ENCODE results near the gene AGER.
"Not testable (repeated sequence)": the region's sequence is repeated elsewhere in the genome, so short reads cannot be mapped to it uniquely, and the experiment has no call there.

Gene AGER

DNA sequence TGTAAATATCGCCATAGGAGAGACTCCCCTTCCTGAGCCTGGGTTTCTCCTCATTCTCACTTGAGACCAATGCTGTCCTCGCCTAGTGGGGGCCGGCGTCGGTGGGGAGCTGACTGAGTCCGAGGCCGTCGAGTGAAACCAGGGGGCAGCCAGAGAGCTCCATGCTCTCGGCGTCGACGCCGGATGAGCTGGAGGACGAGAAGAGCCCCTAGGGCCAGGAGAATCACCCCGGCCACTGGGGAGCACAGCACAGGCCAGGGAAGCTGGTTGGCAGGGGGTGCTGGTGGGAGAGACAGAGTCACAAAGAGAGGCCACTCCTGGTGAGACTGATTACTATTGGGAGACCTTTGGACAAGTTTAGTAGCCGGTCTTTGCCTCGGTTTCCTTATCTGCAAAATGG, 14.8 kb upstream of the AGER start:
- DNase-seq (ENCODE audit: low spot score), result no peak

DNA sequence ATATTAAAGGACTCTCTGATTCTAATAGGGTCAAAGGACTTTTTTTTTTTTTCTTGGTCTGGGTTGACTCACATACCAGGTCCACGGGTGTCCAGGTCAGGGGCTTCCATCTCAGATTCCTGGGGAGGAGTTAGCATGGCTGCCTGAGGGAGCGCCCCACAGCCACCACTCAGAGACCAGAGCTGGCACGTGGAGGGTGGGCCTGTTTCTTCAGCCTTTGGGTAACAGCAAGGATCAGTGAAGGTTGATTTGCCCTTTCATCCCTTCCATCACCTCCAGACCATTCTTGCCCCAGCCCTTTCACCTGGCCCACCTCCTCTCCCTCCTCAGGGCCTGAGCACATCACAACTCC, 14.3 kb upstream of the AGER start:
- DNase-seq (ENCODE audit: low spot score), result no peak

DNA sequence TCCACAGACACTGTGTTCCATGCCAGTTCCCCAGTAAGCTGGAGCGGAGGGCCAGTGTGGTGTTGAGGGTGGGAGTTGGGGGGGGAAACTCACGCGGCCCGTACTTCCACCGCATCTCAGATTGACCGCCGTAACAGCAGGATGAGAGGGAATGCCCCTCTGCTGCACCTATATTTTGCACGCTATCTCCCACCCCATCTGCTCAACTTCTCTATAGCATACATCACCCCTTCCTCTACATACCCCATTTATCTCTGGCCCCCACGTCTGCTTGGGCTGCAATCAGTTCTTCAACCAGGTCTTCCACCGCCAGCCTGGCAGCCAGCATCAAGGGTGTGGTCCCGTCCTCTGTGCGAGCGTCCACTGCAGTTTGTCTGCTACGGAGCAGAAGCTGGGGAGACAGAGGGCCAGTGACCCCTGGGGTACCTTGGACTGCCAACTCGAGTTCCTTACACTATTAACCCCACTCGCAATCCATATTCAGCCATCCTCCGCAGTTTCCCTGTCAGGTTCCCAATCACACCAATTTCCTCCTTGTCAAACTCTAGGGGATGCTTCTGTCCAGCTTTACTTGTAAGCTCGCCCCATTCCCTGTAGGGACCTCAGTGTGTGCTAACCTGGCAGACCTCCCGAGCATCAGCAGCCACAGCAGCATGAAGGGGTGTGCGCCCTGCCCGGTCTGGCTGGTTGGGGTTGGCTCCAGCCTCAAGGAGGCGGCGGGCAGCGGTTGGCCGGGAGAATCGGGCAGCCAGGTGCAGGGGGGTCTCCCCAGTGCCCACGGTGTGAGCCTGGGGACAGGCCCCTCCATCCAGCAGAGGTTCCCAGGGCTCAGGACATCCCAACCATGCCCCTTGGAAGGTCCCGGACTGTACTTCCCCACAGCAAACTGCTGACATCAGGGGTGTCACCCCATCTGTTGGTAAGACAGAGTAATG, 12.9 kb upstream of the AGER start:
- DNase-seq (ENCODE audit: low spot score), result no peak

DNA sequence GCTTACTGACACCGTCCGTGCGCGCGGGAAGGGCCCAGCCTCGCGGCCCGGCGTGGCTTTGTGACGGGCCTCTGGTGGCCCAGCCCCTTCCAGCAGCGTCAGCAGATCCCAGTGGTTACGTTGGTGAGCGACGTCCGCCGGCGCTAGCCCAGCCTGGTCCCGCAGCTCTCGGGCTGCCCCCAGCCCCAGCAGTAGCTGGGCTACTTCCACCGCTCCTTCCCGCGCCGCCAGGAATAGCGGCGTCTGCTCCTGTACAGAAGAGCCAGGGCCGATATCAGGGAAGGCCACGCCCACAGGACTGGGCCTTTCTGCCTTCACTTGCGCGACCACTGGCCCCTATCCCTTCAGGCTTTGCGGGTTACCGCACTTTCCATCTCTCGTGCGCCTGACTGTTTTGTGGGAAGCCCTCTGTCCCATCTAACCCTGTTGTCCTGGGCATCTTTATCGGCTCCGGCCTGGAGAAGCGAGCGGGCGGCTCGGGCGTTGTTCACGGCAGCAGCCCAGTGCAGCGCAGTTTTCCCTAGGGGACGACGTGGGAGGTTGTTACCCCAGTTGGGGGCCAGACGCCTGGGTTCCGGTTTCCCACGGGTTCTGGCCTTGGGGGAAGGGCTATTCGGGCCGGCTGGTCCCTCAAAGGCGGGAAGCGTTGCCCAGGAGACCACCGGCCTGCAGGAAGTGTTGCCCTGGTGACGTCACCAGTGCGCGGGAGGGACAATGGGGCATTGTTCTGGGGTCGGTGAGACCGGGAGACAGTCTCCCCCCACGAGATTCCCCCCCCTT, 12.0 kb upstream of the AGER start:
- peak; percentile 44 for DNase-seq (ENCODE audit: low spot score)

DNA sequence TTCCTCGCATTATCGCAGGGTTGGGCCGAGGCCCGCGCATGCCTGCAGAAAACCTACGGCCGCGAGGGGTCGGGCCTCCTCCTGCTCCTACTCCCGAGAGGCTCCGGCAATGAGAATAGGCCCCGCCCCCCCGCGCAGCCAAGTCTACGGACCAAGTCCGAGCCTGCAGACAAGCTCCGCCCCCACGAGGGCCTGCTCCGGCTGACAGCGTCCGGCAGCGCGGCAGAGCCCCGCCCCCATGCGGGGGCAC, 11.5 kb upstream of the AGER start:
- DNase-seq (ENCODE audit: low spot score), result peak; percentile 100

DNA sequence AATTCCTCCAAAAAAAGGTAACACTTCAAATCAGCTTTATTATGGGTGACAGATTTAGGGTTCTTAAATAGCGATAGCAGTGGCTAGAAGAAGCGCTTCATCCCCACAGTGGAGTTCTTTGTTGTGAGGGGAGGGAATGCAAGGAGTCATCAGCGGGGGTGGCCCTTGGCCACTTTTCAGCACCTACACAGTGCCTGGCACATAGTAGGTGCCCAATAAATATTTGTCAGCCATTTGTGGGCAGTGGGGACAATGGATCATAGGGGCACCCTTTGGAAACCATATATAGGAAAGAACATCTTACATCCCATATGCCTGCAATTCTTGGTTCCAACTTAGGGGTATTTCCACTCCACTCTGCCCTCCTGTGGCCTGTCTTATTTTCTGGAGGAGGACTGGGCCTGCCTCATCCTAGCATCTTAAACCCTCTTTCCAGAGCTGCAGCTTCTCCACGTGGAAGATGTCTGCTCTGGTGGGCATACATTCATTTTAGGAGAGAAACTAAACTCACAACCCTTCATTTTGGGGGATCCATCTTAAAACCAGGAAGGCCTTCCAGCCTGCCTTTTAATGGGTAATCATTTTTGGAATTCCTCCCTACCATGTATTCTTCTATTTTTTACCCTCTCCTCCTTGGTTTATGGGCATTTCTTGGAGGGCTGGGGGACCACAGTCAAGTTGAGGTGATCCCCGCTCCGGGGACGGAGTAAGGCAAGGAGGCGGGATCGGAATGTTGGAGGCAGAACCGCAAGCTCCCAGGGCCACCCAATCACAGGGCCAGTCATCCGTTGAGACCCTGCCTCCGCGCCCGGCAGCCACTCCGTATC, 11.0 kb upstream of the AGER start:
- DNase-seq (ENCODE audit: low spot score), result peak; percentile 37

DNA sequence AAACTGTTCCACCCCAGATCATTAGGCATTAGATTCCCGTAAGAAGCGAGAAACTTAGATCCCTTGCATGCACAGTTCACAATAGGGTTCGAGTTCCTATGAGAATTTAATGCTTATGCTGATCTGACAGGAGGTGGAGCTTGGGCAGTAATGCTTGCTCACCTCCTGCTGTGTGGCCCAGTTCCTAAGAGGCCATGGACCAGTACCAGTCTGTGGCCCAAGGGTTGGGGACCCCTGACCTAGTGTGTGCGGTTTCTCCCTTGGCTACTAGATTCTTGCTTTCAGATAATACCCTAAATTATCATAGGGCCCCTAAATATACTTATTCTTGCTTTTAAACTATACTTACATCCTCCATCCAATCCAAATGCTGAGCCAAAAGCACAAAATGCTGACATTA, 10.3 kb upstream of the AGER start:
- DNase-seq (ENCODE audit: low spot score), result no peak

DNA sequence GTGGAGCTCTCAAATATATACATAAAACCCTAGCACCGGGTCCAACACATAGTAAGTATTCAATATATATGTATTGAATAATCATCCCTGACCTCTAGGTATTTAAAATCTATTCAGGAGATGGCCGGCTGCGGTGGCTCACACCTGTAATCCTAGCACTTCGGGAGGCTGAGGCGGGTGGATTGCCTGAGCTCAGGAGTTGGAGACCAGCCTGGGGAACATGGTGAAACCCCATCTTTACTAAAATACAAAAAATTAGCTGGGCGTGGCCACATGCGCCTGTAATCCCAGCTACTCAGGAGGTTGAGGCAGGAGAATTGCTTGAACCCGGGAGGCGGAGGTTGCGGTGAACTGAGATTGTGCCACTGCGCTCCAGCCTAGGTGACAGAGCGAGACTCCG, 9.0 kb upstream of the AGER start:
- DNase-seq (ENCODE audit: low spot score), result not testable (repeated sequence)

DNA sequence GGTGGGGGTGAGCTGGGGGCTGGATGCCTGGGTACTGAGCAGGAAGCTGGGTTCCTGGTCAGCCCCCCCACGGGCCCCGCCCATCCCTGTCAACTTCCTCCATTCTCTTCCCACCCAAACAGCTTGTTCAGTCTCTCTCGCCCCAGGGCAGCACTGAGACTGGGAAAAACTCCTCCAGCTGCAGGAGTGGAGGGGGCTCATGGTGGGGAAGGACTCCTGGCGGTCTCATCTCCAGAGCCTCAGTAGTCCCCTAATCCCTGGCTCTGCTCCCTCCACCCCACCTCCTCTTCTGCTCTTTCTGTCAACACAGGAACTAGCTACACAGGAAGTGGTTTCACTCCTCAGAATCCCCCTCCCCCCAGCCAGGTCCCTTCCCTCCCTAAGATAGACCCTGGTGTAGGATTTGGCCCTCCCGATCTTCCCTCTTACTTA, 8.6 kb upstream of the AGER start, which contains the start of gene GPSM3:
TSS of gene GPSM3 (minus strand) at position 36 of the 432 bp plus-strand sequence. CDS start 130 bp downstream, outside the sequence.
- DNase-seq (ENCODE audit: low spot score), result peak; percentile 47

DNA sequence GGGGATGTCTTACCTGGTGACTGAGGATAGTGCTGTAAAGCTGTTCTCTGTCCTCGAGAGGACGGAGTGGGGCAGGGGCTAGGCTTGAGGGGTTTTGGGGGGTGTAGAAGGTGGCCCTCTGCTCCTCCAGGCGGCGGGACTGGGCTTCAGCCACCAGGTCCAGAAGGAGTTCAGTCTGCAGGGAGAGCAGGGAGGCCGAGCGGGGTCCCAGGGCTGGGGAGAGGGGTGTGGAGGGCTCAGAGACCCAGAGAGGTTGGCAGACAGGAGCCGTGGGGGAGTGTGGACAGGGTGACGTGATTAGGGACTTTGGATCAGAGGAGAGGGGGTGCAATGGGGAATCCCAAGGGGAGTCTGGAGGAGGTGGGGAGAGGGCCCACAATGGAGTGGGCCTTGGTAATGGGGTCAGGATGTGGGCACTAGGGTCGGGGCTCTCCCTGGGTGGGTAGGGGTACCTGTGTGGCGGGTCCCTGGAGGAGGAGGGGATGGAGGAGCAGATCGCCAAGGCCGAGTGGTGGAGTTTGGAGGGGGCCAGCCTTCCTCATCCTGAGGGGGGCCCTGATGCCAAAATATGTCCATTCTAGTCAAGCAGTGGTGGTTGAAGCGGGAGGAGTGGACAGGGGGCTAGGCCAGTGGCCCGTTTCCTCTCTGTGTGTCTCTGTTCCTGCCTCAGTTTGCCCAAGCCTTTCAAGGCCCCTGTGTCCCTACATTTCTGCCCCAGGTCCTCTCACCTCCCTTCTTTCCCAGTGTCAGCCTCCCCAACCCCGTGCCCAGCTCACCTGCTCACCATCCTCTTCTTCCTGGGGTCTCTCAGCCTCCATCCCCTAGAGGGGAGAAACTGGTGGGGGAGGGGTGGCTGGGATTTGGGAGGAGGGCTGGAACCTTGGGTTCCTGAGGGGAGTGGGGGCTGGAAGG, 7.9 kb upstream of the AGER start:
- no peak for DNase-seq (ENCODE audit: low spot score)

DNA sequence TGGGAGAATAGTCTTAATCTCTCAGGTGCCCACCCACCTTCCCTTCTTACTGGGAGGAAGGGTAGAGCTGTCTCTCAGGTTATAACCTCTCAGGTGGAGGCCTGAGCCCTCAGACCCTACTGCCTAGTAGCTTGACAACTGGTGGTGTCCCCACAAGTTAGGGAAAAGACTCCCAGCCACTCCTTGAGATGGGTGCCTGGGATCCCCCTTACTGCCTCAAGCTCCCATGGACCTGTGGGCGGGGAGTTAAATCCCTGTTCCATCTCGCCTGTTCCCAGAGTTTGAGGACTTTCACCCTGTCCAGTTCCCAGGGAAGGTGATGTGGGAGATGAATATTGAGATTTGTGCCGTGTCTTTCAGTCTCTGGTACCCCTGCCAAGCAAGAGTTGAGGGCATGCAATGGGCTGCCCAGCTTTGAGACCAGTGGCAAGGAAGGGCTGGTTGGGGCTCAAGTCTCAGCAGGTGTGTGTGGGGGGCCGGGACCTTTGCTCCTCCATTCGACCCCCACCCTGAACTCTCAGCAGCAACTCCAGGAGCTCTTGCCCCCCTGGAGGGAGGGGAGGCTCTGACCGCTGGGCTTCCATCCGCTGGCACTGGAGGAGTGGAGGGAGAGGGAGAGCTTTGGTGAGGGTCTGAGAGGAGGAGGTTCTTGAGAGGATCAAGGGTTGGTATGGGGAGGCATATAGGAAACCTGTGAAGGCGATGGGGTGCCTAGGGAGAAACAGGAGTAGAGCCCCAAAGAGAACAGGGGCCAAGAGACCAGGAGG, 7.0 kb upstream of the AGER start:
- no peak for DNase-seq (ENCODE audit: low spot score)

DNA sequence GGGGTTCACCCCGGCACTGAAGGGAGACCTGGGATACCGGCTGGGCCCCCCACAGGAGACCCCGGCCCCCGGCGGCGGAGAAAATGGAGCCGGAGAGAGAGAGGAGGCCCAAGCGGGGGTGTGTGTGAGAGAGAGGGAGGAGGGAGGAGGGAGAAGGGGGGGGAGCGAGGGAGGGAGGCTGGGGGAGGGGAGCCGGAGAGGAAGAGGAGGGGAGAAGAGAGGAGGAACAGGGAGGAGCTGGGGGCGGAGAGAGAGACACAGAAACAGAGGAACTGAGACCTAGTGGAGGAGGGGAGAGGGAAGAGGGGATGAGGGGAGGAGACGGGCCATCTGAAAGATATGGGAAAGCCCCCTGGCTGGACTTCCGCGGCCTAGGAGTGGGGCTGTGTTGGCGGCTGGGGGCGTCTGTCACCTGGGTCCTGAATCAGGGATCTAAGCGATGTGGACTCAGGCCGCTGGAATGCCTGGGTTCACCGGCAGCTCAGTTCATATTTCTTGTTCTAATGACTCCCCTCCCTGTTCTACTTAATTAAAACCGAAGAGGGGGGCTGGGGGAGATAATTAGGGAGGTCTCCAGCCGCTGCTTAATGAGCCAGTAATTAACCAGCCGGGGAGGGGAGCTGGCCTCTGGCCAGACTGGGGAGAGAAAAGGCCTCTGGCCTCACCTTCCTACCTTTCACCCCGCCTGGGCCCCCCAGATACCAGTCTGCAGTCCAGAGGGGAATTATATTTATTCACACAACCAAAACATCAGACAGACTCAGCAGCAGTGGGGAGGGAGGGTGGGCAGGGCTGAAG, 6.2 kb upstream of the AGER start, which contains the start of gene PBX2:
TSS of gene PBX2 (minus strand) at position 149 of the 798 bp plus-strand sequence. CDS start 287 bp downstream, outside the sequence.
- peak; percentile 88 for DNase-seq (ENCODE audit: low spot score)

DNA sequence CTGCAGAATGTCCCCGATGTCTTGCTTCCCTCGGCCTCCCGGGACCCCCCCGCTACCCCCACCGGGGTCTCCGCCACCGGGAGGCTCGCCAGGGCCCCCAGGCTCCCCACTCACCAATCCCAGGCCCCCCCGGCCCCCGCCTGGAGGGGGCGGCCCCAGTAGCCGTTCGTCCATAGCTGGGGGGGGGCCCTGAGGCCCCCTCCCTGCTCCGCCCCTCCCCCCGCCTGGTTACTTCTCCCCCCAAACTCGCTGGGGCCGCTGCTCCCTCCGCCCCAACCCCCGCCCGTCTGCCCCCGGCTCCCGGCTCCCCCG, 5.6 kb upstream of the AGER start:
- DNase-seq (ENCODE audit: low spot score), result no peak

DNA sequence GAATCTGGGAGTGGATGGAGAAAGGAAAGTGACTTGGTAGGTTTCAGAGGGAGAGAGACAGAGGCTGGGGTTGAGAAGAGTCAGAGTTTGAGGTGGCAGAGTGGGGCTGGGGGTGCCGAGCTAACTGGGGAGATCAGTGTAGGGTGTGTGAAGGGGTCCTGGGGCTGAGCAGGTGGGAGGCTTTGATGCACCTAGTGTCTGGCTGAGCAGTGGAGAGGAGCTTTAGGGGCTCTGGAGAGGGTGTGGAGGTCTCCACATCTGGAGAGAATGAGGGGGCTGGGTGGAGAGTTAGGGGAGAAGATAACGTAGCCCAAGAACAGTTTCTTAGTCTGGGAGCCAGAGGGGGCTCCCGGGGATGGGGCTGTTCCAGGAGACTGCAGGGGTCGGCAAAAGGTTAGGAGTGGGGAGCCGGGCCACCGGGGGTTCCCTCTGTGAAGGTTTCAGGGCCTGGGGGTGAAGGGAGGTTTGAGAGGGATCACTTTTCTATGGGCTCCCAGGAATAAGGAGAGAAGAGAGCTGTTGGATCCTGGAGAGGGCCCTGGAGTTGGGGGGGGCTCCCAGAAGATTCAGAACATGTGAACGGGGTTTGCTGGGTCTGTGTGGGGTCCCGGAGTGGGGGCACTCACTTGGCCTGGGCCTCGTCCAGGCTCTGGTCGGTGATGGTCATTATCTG, 5.2 kb upstream of the AGER start:
- DNase-seq (ENCODE audit: low spot score), result no peak

DNA sequence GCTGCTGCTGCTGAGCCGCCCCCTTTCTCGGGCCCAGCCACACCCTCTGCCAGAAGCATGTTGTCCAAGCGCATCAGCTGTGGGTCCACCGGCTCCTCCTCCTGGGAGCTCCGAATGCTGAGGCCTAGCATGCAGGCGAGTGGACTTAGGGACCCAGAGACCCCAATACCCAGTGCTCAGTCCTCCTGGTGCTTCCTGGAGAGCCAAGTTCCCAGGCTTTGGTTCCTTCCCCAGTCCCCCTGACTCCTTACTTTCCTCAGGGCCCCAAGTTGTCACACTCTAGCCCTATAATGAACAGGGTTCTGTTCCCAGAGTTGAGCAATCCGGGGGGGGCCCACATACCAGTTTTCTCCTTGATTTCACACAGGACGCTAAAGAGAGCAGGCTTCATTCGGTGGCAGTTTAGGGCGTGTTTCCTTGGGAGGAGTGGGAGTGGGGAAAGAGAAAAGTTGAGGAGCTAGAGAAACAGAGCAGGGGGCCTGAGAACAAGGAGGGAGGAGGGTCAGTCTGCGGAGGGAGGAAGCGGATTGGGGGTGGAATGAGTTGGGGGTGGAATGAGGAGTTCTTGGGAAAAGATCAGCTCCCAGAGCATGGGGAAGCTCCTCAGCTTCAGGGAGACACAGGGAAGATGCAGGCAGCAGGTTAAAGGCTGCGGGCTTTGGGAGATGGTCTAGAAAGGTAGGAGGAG, 4.5 kb upstream of the AGER start:
- DNase-seq (ENCODE audit: low spot score), result no peak

DNA sequence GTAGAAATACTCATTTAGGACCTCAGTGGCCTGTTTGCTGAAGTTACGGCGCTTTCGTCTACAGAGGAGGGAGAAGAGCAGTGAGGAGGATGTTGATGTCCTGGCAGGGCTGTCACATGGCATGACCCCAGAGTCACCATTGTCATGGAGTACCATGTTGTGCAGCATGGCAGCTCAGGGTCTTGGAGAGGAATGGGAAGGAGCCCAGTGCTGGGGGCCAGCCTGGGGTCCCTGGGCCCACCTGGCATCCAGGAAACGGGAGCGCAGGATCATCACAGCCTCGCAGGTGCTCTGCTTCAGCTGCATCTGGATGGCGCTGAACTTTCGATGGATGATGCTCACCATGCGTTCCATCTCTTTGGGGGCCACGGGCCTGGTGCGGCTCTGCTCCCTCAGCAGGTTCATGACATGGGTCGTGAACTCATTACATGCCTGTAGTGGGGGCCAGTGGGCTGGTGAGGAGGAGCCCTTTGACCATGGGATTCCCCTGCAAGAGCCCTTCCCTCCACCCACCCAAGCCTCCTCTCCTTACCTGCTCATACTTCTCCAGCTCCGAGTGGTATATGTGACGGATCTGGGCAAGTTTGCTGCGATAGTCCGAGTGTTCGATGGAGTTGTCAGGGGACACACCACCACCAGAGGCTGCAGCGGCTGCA, 3.8 kb upstream of the AGER start:
- DNase-seq (ENCODE audit: low spot score), result not testable (repeated sequence)

DNA sequence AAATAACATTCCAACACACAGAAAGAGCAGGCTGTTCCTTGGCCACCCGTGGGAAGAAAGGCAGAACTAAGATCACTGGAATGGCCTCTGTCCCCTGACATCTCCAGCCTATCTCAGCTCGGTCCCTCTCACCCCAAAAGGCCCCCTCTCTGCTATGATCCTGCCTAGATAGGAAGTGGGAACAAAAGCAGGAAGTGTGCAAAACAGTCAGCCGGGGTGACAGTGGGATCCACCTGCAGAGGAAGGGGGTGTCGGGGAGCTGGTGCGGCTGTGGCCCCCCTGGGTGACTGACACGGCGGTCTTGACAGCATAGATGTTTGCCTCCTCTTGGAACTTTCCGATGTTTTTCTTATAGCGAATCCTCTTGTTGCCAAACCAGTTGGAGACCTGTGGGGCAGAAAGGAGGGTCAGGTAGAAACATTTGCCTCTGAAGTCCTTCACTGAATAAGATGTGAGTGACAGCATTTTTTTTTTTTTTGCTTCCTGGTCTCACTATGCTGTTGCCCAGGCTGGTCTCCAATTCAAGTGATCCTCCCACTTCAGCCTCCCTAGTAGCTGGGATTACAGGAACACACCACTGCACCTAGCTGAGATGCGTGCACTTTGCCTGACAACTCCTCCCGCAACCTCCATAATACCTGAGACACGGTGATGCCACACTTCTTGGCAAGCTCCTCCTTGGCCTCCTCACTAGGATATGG, 3.1 kb upstream of the AGER start:
- no peak for DNase-seq (ENCODE audit: low spot score)
